NB4 (cell line): ENCODE results near the gene DHX30.

Experiments used
- CTCF ChIP-seq: IDR thresholded peaks from one replicate; pipeline ENCODE4 v1.5.1; 2012; ENCODE audit warnings: low read depth, low read length
- POLR2A ChIP-seq: IDR thresholded peaks from 2 replicates; pipeline ENCODE4 v1.6.1; 2011; ENCODE audit warnings: mild to moderate bottlenecking; ENCODE audit not compliant: insufficient read length; ENCODE audit errors: extremely low read depth

- TF ChIP-seq CTCF (no peak), POLR2A (peak; percentile 93)
Observed at GRCh38 chr3:47781685-47782445, 21.1 kb upstream of the DHX30 start, which contains the start of gene SMARCC1.
